ENCODE results near the gene ALDH2.

- TF ChIP-seq, protein P1, sequence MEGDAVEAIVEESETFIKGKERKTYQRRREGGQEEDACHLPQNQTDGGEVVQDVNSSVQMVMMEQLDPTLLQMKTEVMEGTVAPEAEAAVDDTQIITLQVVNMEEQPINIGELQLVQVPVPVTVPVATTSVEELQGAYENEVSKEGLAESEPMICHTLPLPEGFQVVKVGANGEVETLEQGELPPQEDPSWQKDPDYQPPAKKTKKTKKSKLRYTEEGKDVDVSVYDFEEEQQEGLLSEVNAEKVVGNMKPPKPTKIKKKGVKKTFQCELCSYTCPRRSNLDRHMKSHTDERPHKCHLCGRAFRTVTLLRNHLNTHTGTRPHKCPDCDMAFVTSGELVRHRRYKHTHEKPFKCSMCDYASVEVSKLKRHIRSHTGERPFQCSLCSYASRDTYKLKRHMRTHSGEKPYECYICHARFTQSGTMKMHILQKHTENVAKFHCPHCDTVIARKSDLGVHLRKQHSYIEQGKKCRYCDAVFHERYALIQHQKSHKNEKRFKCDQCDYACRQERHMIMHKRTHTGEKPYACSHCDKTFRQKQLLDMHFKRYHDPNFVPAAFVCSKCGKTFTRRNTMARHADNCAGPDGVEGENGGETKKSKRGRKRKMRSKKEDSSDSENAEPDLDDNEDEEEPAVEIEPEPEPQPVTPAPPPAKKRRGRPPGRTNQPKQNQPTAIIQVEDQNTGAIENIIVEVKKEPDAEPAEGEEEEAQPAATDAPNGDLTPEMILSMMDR (conservative IDR thresholded peaks at IDR 0.05 in 1 of 2, IDR thresholded peaks at IDR 0.05 in 1 of 2; ENCODE audit: low read depth in 1 of 2, low read length in 2 of 2), result no peak
- TF ChIP-seq EZH2 (IDR thresholded peaks at IDR 0.05; ENCODE audit: low read length, missing control alignments), result no peak
Observed at GRCh38 chr12:111773801-111774551, 7.2 kb downstream of the ALDH2 start.
